GF-D8 (cell line): Measurements from ENCODE around the gene SOX9.

Experiments
- DNase-seq: peaks from one replicate; lab custom pipeline; 2025; lab: John Stamatoyannopoulos, UW

Gene SOX9

GRCh38 chr17:72162569-72162968 is 41.7 kb downstream of the SOX9 start:
- DNase-seq = no peak

- DNase-seq = no peak
Measured at GRCh38 chr17:72163474-72163873, 42.7 kb downstream of the SOX9 start.

- DNase-seq = no peak
Measured at GRCh38 chr17:72164158-72164739, 43.4 kb downstream of the SOX9 start.

GRCh38 chr17:72165192-72165866 is 44.5 kb downstream of the SOX9 start:
- DNase-seq = no peak

- DNase-seq = no peak
Measured at GRCh38 chr17:72165867-72166439, 45.1 kb downstream of the SOX9 start.

GRCh38 chr17:72167593-72167992 is 46.8 kb downstream of the SOX9 start:
- DNase-seq = no peak

- no peak for DNase-seq
Measured at GRCh38 chr17:72169823-72170222, 49.0 kb downstream of the SOX9 start.

GRCh38 chr17:72171703-72172667 is 51.2 kb downstream of the SOX9 start:
- DNase-seq = no peak

- no peak for DNase-seq
Measured at GRCh38 chr17:72173499-72174116, 52.8 kb downstream of the SOX9 start.

GRCh38 chr17:72175263-72175662 is 54.4 kb downstream of the SOX9 start:
- no peak for DNase-seq
